GM23338 (cell line): ENCODE data around the gene ACOXL. TPM values are rescaled to one million over a fixed set of nuclear protein-coding genes. Genes with fewer than 3 reads are reported as not detected.

Experiments
- ATAC-seq: fragments of 200-7000 bp; cut with Tn5 transposase; 3 replicates; pipeline ENCODE4 v1.9.1; 2020
- DNase-seq: peaks from one replicate; pipeline ENCODE4 v3.0.0-alpha.2; 2015; ENCODE audit warnings: low spot score
- H2AFZ ChIP-seq: fragments of 200-600 bp; sonication (generic); 2 replicates; pipeline ENCODE4 v1.8.0; 2016; ENCODE audit warnings: antibody characterized with exemption, mild to moderate bottlenecking, moderate library complexity
- H3F3A ChIP-seq: fragments of 200-600 bp; sonication (generic); replicated peaks from 2 replicates; pipeline ENCODE4 v1.8.0; 2017; ENCODE audit warnings: antibody characterized with exemption, mixed run types, low read depth
- H3K27ac ChIP-seq: fragments of 200-600 bp; sonication (generic); 2 replicates; pipeline ENCODE4 v1.6.1; 2016; ENCODE audit warnings: low read depth
- H3K27me3 ChIP-seq: fragments of 200-600 bp; sonication (generic); 2 replicates; pipeline ENCODE4 v1.8.0; 2016; ENCODE audit warnings: mild to moderate bottlenecking, mixed run types, moderate library complexity; ENCODE audit not compliant: insufficient read depth
- H3K36me3 ChIP-seq: fragments of 200-600 bp; sonication (generic); 2 replicates; pipeline ENCODE4 v1.8.0; 2016; ENCODE audit warnings: mild to moderate bottlenecking; ENCODE audit not compliant: insufficient read depth
- H3K4me1 ChIP-seq: fragments of 200-600 bp; sonication (generic); 2 replicates; pipeline ENCODE4 v1.8.0; 2016; ENCODE audit warnings: mild to moderate bottlenecking, moderate library complexity; ENCODE audit not compliant: insufficient read depth
- H3K4me2 ChIP-seq: fragments of 200-600 bp; sonication (generic); 2 replicates; pipeline ENCODE4 v1.7.1; 2017; ENCODE audit warnings: mixed run types
- H3K4me3 ChIP-seq: fragments of 200-600 bp; sonication (generic); 2 replicates; pipeline ENCODE4 v1.6.1; 2016; ENCODE audit warnings: mixed run types
- H3K79me2 ChIP-seq: fragments of 200-600 bp; sonication (generic); replicated peaks from 2 replicates; pipeline ENCODE4 v1.8.0; 2017; ENCODE audit warnings: mild to moderate bottlenecking; ENCODE audit not compliant: insufficient read depth
- H3K9me2 ChIP-seq: fragments of 200-600 bp; sonication (generic); 2 replicates; pipeline ENCODE4 v1.8.0; 2017; ENCODE audit not compliant: insufficient read depth
- H4K20me1 ChIP-seq: fragments of 200-600 bp; sonication (generic); replicated peaks from 2 replicates; pipeline ENCODE4 v1.8.0; 2017; ENCODE audit warnings: mild to moderate bottlenecking; ENCODE audit not compliant: insufficient read depth
- H3K27ac Mint-ChIP-seq: 2 replicates; pipeline ENCODE4 v1.8.0; 2020; ENCODE audit warnings: inconsistent platforms, mild to moderate bottlenecking, moderate library complexity, mixed read lengths
- H3K27me3 Mint-ChIP-seq: 3 replicates; pipeline ENCODE4 v1.8.0; 2022; ENCODE audit warnings: low read depth, mild to moderate bottlenecking, moderate library complexity, mixed read lengths, inconsistent platforms; ENCODE audit not compliant: insufficient read depth, poor library complexity
- H3K36me3 Mint-ChIP-seq: 3 replicates; pipeline ENCODE4 v1.8.0; 2021; ENCODE audit warnings: low read depth, mild to moderate bottlenecking, inconsistent platforms, moderate library complexity, mixed read lengths
- H3K4me1 Mint-ChIP-seq: 3 replicates; pipeline ENCODE4 v1.8.0; 2020; ENCODE audit warnings: mild to moderate bottlenecking, inconsistent platforms, mixed read lengths
- H3K4me3 Mint-ChIP-seq: 3 replicates; pipeline ENCODE4 v1.8.0; 2021; ENCODE audit warnings: moderate library complexity, mild to moderate bottlenecking, inconsistent platforms, mixed read lengths
- H3K9me3 Mint-ChIP-seq: 3 replicates; pipeline ENCODE4 v1.8.0; 2020; ENCODE audit warnings: moderate library complexity, mild to moderate bottlenecking, inconsistent platforms, mixed read lengths
- CREB1 ChIP-seq: fragments of 250-450 bp; sonication (Bioruptor Pico); IDR thresholded peaks from 2 replicates; pipeline ENCODE4 v1.5.0; 2020; ENCODE audit warnings: low read depth, mild to moderate bottlenecking, moderate library complexity
- EZH2 ChIP-seq: fragments of 200-600 bp; sonication (generic); IDR thresholded peaks from one replicate; pipeline ENCODE4 v1.8.0; 2017; ENCODE audit warnings: antibody characterized with exemption, mild to moderate bottlenecking, low read depth; ENCODE audit not compliant: unreplicated experiment
- NANOG ChIP-seq: IDR thresholded peaks from 2 replicates; pipeline ENCODE4 v1.6.1; 2016; ENCODE audit warnings: antibody characterized with exemption, borderline replicate concordance
- POLR2AphosphoS5 ChIP-seq: IDR thresholded peaks from 2 replicates; pipeline ENCODE4 v1.6.1; 2016; ENCODE audit warnings: antibody characterized with exemption, low read depth
- ZNF331 ChIP-seq: fragments of 250-450 bp; sonication (Bioruptor Pico); IDR thresholded peaks from 2 replicates; pipeline ENCODE4 v1.5.0; 2020; ENCODE audit warnings: low read depth, mild to moderate bottlenecking, moderate library complexity
- long read RNA-seq: library from polyadenylated mRNA; unstranded; transcript quantifications from one replicate; pipeline ENCODE4 v2.0.0, GENCODE V29; 2020; ENCODE audit not compliant: unreplicated experiment
- polyA plus RNA-seq: library from polyadenylated mRNA; unstranded; fragments of >200 nt; fragmentation: Nextera tagmentation; extraction: Ambion mirVana; gene quantifications from 2 replicates; pipeline ENCODE4 v1.2.1, GENCODE V29; 2016
- total RNA-seq: library from RNA; depleted of rRNA; stranded (reverse); fragments of >200 nt; shearing (Covaris generic); gene quantifications from 2 replicates; pipeline ENCODE4 v1.2.3, GENCODE V29; 2014; rRNA removed
- TF ChIP-seq, protein P1 (sequence below), 2 experiments: fragments of 200-600 bp in 1 of 2; sonication (generic) in 1 of 2; conservative IDR thresholded peaks; 2 replicates each; pipeline versions ENCODE4 v1.5.1 to v1.6.1; 2016 to 2017; ENCODE audit warnings: antibody characterized with exemption in 2 of 2, low read depth in 2 of 2, mild to moderate bottlenecking in 2 of 2, moderate library complexity in 1 of 2

ACOXL gene
- total RNA-seq (14.7 and 15.7 TPM in 2 replicates), polyA plus RNA-seq (8.2 and 9.0 TPM in 2 replicates)
- long read RNA-seq, partial matches to known transcripts, result 2 of 8 reads
- long read RNA-seq, other reads (novel, unspliced or antisense), result 5 of 8 reads

DNA sequence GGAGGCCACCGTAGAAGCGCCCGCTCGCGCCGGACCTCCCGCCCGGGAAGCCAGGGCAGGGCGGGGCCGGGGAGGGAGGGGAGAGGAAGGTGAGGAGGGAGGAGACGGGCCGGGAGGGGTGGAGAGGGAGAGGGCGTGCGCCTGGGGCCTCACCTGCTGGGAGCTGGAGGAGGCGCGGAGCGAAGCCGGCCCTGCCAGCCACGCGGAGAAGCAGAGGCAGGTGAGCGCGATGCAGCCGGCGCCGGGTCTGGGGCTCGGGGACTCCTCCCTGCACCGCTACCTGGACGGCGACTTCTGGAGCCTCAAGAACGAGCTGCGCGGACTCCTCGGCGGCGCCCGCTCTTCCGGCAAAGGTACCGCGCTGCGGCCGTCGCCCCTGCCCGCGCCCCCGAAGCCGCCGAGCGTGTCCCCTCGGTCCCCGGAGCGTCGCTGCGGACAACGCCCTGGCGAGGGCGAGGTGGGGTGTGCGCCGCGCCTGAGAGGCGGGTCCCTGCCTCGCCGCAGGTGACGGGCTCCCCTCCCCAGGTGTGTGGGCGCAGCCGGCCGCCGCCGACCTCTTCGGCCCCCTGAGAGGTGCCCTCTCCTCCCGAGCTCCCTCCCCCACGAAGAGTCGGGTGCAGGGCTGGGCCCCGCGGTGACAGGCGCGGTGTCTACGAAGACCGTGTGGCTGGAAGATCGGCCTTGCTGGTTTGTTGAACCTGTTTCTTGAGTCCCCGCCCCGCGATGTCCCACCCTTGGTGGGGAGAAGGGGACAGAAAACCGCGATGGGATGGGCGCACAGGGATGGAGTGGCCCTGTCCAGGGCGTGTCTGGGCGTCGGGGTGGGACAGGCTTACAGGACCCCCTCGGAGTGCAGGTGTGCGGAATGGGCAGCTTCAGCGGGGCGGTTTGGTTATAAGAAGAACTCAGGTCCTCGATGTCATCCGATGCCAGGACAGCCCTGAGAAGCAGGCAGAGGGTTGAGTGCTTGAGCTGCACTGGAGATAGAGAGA lies at the start of gene ACOXL:
Gene ACOXL (plus strand): TSS at position 152 of the 992 bp plus-strand sequence. CDS start 35,817 bp downstream, outside the sequence.
- Mint-ChIP-seq H3K4me1 (peaks cover 65% of the 10 kb centered on the region), H3K4me3 (peak within 1 kb of the TSS; percentile 84), H3K27me3 (peaks cover 36% of the 10 kb centered on the region), H3K36me3 (peaks cover 22% of the 10 kb centered on the region), H3K27ac (0 out of 2 replicates have a peak within 1 kb of the TSS, but pooled peaks have one; percentile 35), H3K9me3 (peaks cover 13% of the 10 kb centered on the region)
- H3K79me2 ChIP-seq, result peaks cover 38% of the 10 kb centered on the region
- TF ChIP-seq POLR2AphosphoS5 (peak; percentile 66; the same call in 1 of the 2 replicates), NANOG (no peak), EZH2 (peak; percentile 25)
- no peaks in the 10 kb centered on the region; the same call in 1 of the 2 replicates for H3K36me3 ChIP-seq
- H3K9me2 ChIP-seq, result peaks cover 11% of the 10 kb centered on the region; the same call in 1 of the 2 replicates
- peak within 1 kb of the TSS; percentile 92 for H2AFZ ChIP-seq
- H3K27ac ChIP-seq, result no peak within 1 kb of the TSS
- peaks cover 10% of the 10 kb centered on the region for H3F3A ChIP-seq
- DNase-seq (peak; percentile 95), ATAC-seq (peak; percentile 84)
- peaks cover 61% of the 10 kb centered on the region for H3K4me1 ChIP-seq
- peaks cover 7% of the 10 kb centered on the region; the same call in 1 of the 2 replicates for H4K20me1 ChIP-seq
- H3K27me3 ChIP-seq, result peaks cover 30% of the 10 kb centered on the region
- H3K4me3 ChIP-seq, result peak within 1 kb of the TSS; percentile 87
- H3K4me2 ChIP-seq, result peak within 1 kb of the TSS; percentile 96

DNA sequence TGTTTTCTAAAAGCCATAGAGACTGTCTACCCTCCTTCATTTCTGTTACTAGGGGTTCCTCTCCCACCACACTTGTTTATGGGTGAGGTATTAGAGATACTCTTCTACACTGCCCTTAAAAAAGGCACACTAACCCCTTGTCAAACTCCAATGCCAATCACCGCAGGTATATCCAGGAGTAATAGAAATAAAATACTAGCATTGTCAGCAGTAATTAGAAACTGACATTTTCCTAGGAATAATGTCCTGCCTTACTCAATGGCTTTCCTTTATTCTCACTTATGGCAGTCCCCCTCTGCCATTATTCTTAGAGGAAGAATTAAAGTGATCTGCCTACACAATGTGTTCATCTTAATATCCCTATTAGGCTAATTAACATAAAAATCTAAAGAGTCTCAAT lies 49.5 kb upstream of the ACOXL start:
- Histone ChIP-seq H3K4me1 (peaks cover 40% of the 10 kb centered on the region), H3K27me3 (peaks cover 22% of the 10 kb centered on the region), H3K4me2 (no peak overlapping the region), H3K36me3 (no peaks in the 10 kb centered on the region), H3K27ac (no peak overlapping the region), H4K20me1 (no peaks in the 10 kb centered on the region), H2AFZ (no peak overlapping the region), H3K4me3 (no peak overlapping the region), H3K79me2 (no peaks in the 10 kb centered on the region), H3F3A (no peaks in the 10 kb centered on the region), H3K9me2 (no peaks in the 10 kb centered on the region)
- no peak for DNase-seq
- Mint-ChIP-seq H3K4me3 (no peak overlapping the region), H3K36me3 (peaks cover 39% of the 10 kb centered on the region), H3K9me3 (peaks cover 54% of the 10 kb centered on the region), H3K27ac (no peak overlapping the region), H3K4me1 (peaks cover 35% of the 10 kb centered on the region), H3K27me3 (peaks cover 32% of the 10 kb centered on the region)
- TF ChIP-seq CREB1 (CRISPR knock-in tag) (no peak), ZNF331 (CRISPR knock-in tag) (no peak)
- TF ChIP-seq, protein P1, sequence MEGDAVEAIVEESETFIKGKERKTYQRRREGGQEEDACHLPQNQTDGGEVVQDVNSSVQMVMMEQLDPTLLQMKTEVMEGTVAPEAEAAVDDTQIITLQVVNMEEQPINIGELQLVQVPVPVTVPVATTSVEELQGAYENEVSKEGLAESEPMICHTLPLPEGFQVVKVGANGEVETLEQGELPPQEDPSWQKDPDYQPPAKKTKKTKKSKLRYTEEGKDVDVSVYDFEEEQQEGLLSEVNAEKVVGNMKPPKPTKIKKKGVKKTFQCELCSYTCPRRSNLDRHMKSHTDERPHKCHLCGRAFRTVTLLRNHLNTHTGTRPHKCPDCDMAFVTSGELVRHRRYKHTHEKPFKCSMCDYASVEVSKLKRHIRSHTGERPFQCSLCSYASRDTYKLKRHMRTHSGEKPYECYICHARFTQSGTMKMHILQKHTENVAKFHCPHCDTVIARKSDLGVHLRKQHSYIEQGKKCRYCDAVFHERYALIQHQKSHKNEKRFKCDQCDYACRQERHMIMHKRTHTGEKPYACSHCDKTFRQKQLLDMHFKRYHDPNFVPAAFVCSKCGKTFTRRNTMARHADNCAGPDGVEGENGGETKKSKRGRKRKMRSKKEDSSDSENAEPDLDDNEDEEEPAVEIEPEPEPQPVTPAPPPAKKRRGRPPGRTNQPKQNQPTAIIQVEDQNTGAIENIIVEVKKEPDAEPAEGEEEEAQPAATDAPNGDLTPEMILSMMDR (conservative IDR thresholded peaks at IDR 0.05; ENCODE audit: low read depth in 2 of 2), result no peak
- ATAC-seq, result no peak
